ENCODE measurements around the gene PLXNB2. TPM values are rescaled to one million over a fixed set of nuclear protein-coding genes. Genes with fewer than 3 reads are reported as not detected.
A peak's percentile ranks its signal among the peaks of the same experiment; 100 is the strongest.

PLXNB2 gene
- total and polyA plus RNA-seq, 2 donors (not counting 1 experiment from before 2014, with no cell fraction given): 62.7 to 209 TPM

- peaks cover 93% of the 10 kb centered on the region for H3K79me2 ChIP-seq (ENCODE audit: control insufficient read depth, insufficient read depth, low read length)
- peak overlapping the region; percentile 44 for H3K4me2 ChIP-seq (ENCODE audit: extremely low read depth, insufficient read depth, low read length)
- no peak for TF ChIP-seq CTCF (conservative IDR thresholded peaks at IDR 0.05 in 1 of 2, IDR thresholded peaks at IDR 0.05 in 1 of 2; ENCODE audit: low read depth in 1 of 2, low read length in 2 of 2)
- TF ChIP-seq EZH2 (IDR thresholded peaks at IDR 0.05; ENCODE audit: low read length, missing control alignments): no peak
- peak in 1 of 2 donors; percentile 28 for DNase-seq (ENCODE audit: low read depth in 2 of 2)
- H2AFZ ChIP-seq (ENCODE audit: low read length): no peak overlapping the region
- peaks cover 13% of the 10 kb centered on the region for H3K36me3 ChIP-seq (ENCODE audit: control insufficient read depth, insufficient read depth, low read length)
- peaks cover 51% of the 10 kb centered on the region for H3K4me1 ChIP-seq (ENCODE audit: control insufficient read depth, extremely low read depth, insufficient read depth, low read length)
- no peaks in the 10 kb centered on the region for H3K27me3 ChIP-seq (ENCODE audit: control insufficient read depth, insufficient read depth, low read length)
- H3K9me3 ChIP-seq (ENCODE audit: control insufficient read depth, insufficient read depth, low read depth, low read length): no peaks in the 10 kb centered on the region
- peak overlapping the region; percentile 56 for H3K27ac ChIP-seq (ENCODE audit: insufficient read depth, low read length)
- peak overlapping the region in 2 of 4 experiments; percentile 7 to 25 for H3K4me3 ChIP-seq (replicated peaks in 1 of 4; ENCODE audit: control extremely low read depth in 1 of 4, insufficient read depth in 1 of 4, low read depth in 3 of 4, low read length in 4 of 4)
- H4K20me1 ChIP-seq (ENCODE audit: control insufficient read depth, extremely low read depth, insufficient read depth, low read length): peaks cover 2% of the 10 kb centered on the region
- peak overlapping the region; percentile 7 for H3K9ac ChIP-seq (ENCODE audit: insufficient read depth, low read length)
These were observed 5.4 kb downstream of the PLXNB2 start for GRCh38 chr22:50302041-50302541.

GRCh38 chr22:50301581-50301991 lies 5.9 kb downstream of the PLXNB2 start:
- Histone ChIP-seq H2AFZ (ENCODE audit: low read length) (no peak overlapping the region), H3K4me3 (replicated peaks in 1 of 4; ENCODE audit: control extremely low read depth in 1 of 4, insufficient read depth in 1 of 4, low read depth in 3 of 4, low read length in 4 of 4) (peak overlapping the region in 3 of 4 experiments; percentile 7 to 25 (median 7)), H3K27me3 (ENCODE audit: control insufficient read depth, insufficient read depth, low read length) (no peaks in the 10 kb centered on the region), H4K20me1 (ENCODE audit: control insufficient read depth, extremely low read depth, insufficient read depth, low read length) (peaks cover 2% of the 10 kb centered on the region), H3K79me2 (ENCODE audit: control insufficient read depth, insufficient read depth, low read length) (peaks cover 94% of the 10 kb centered on the region), H3K9ac (ENCODE audit: insufficient read depth, low read length) (peak overlapping the region; percentile 7), H3K27ac (ENCODE audit: insufficient read depth, low read length) (peak overlapping the region; percentile 56), H3K4me1 (ENCODE audit: control insufficient read depth, extremely low read depth, insufficient read depth, low read length) (peaks cover 55% of the 10 kb centered on the region), H3K9me3 (ENCODE audit: control insufficient read depth, insufficient read depth, low read depth, low read length) (no peaks in the 10 kb centered on the region), H3K36me3 (ENCODE audit: control insufficient read depth, insufficient read depth, low read length) (peaks cover 13% of the 10 kb centered on the region), H3K4me2 (ENCODE audit: extremely low read depth, insufficient read depth, low read length) (peak overlapping the region; percentile 58)
- TF ChIP-seq CTCF (conservative IDR thresholded peaks at IDR 0.05 in 1 of 2, IDR thresholded peaks at IDR 0.05 in 1 of 2; ENCODE audit: low read depth in 1 of 2, low read length in 2 of 2) (no peak), EZH2 (IDR thresholded peaks at IDR 0.05; ENCODE audit: low read length, missing control alignments) (no peak)
- no peak for DNase-seq (ENCODE audit: low read depth in 2 of 2)

GRCh38 chr22:50300620-50301257 lies 6.7 kb downstream of the PLXNB2 start:
- Histone ChIP-seq H3K36me3 (ENCODE audit: control insufficient read depth, insufficient read depth, low read length) (peaks cover 13% of the 10 kb centered on the region), H3K27me3 (ENCODE audit: control insufficient read depth, insufficient read depth, low read length) (no peaks in the 10 kb centered on the region), H3K9me3 (ENCODE audit: control insufficient read depth, insufficient read depth, low read depth, low read length) (no peaks in the 10 kb centered on the region), H3K4me3 (replicated peaks in 1 of 4; ENCODE audit: control extremely low read depth in 1 of 4, insufficient read depth in 1 of 4, low read depth in 3 of 4, low read length in 4 of 4) (peak overlapping the region in 1 of 4 experiments; percentile 17), H3K4me2 (ENCODE audit: extremely low read depth, insufficient read depth, low read length) (peak overlapping the region; percentile 58), H3K9ac (ENCODE audit: insufficient read depth, low read length) (no peak overlapping the region), H3K27ac (ENCODE audit: insufficient read depth, low read length) (no peak overlapping the region), H2AFZ (ENCODE audit: low read length) (no peak overlapping the region), H3K4me1 (ENCODE audit: control insufficient read depth, extremely low read depth, insufficient read depth, low read length) (peaks cover 57% of the 10 kb centered on the region), H3K79me2 (ENCODE audit: control insufficient read depth, insufficient read depth, low read length) (peaks cover 94% of the 10 kb centered on the region), H4K20me1 (ENCODE audit: control insufficient read depth, extremely low read depth, insufficient read depth, low read length) (peaks cover 2% of the 10 kb centered on the region)
- no peak for DNase-seq (ENCODE audit: low read depth in 2 of 2)
- TF ChIP-seq CTCF (conservative IDR thresholded peaks at IDR 0.05 in 1 of 2, IDR thresholded peaks at IDR 0.05 in 1 of 2; ENCODE audit: low read depth in 1 of 2, low read length in 2 of 2) (no peak), EZH2 (IDR thresholded peaks at IDR 0.05; ENCODE audit: low read length, missing control alignments) (no peak)
